ENCODE data around the gene FAAH. TPM values are rescaled to one million over a fixed set of nuclear protein-coding genes. Genes with fewer than 3 reads are reported as not detected.
"Not testable (repeated sequence)": the region's sequence is repeated elsewhere in the genome, so short reads cannot be mapped to it uniquely, and the experiment has no call there.

Gene FAAH
- polyA plus RNA-seq, 1 of the 3 experiments (the other 2 are of a cell fraction) = 1.2 TPM

- no peak for DNase-seq
- H3K9ac ChIP-seq = no peak overlapping the region
- H3K4me2 ChIP-seq = no peak overlapping the region
- no peaks in the 10 kb centered on the region for H3K27me3 ChIP-seq (ENCODE audit: insufficient read depth)
- no peak overlapping the region for H3K27ac ChIP-seq (ENCODE audit: low read depth in 2 of 2, low read length in 1 of 2)
- CTCF ChIA-PET = no interaction called here
- peaks cover 19 to 30% of the 10 kb centered on the region in 2 experiments for H3K36me3 ChIP-seq (replicated peaks in 1 of 2; ENCODE audit: control insufficient read depth in 1 of 2, insufficient read depth in 2 of 2, low read length in 1 of 2)
- no peaks in the 10 kb centered on the region for H4K20me1 ChIP-seq (ENCODE audit: insufficient read depth)
- no peak overlapping the region for H3K4me3 ChIP-seq (ENCODE audit: low read depth in 2 of 2, low read length in 1 of 2)
- H2AFZ ChIP-seq (ENCODE audit: low read depth) = no peak overlapping the region
- H3K4me1 ChIP-seq (ENCODE audit: control insufficient read depth in 1 of 2, insufficient read depth in 2 of 2, low read depth in 1 of 2, low read length in 1 of 2) = no peaks in the 10 kb centered on the region
- POLR2A ChIA-PET = no interaction called here
- H3K79me2 ChIP-seq (ENCODE audit: insufficient read depth) = no peaks in the 10 kb centered on the region
- no peak for TF ChIP-seq EZH2phosphoT487 (IDR thresholded peaks at IDR 0.05; ENCODE audit: borderline replicate concordance, low read depth)
- TF ChIP-seq YY1 (IDR thresholded peaks at IDR 0.05; ENCODE audit: low read depth) = no peak
- TF ChIP-seq, protein P1, sequence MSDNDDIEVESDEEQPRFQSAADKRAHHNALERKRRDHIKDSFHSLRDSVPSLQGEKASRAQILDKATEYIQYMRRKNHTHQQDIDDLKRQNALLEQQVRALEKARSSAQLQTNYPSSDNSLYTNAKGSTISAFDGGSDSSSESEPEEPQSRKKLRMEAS (IDR thresholded peaks at IDR 0.05; ENCODE audit: low read depth) = no peak
- TF ChIP-seq RAD21 (IDR thresholded peaks at IDR 0.05; ENCODE audit: low read length) = no peak
- peaks cover 13% of the 10 kb centered on the region for H3F3A ChIP-seq (replicated peaks; ENCODE audit: insufficient read depth)
- H3K9me3 ChIP-seq = no peaks in the 10 kb centered on the region
- 90% methylated on average over 3 of the region's 3 CpGs for WGBS (ENCODE audit: low lambda C conversion rate)
- H3K9me2 ChIP-seq = no peaks in the 10 kb centered on the region
Measured at GRCh38 chr1:46367072-46367471, 27.0 kb upstream of the FAAH start.

DNA sequence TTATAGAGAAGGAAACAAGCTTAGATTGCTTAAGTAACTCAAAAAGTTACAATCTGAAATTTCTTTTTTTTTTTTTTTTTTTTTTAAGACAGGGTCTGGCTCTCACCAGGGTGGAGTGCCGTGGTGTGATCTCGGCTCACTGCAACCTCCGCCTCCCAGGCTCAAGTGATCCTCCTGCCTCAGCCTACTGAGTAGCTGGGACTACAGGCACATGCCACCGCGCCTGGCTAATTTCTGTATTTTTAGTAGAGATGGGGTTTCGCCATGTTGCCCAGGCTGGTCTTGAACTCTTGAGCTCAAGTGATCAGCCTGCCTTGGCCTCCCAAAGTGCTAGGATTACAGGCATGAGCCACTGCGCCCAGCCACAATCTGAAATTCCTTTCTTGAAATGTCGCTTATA lies 26.4 kb upstream of the FAAH start:
- 93% methylated on average over 8 of the region's 8 CpGs for WGBS (ENCODE audit: low lambda C conversion rate)
- H3K27me3 ChIP-seq (ENCODE audit: insufficient read depth); H3K4me1 ChIP-seq (ENCODE audit: control insufficient read depth in 1 of 2, insufficient read depth in 2 of 2, low read depth in 1 of 2, low read length in 1 of 2); DNase-seq; H3K4me3 ChIP-seq (ENCODE audit: low read depth in 2 of 2, low read length in 1 of 2); H3K9me2 ChIP-seq; H3K79me2 ChIP-seq (ENCODE audit: insufficient read depth); H3K27ac ChIP-seq (ENCODE audit: low read depth in 2 of 2, low read length in 1 of 2); H3K4me2 ChIP-seq; H4K20me1 ChIP-seq (ENCODE audit: insufficient read depth); POLR2A ChIA-PET; H3K9me3 ChIP-seq; H2AFZ ChIP-seq (ENCODE audit: low read depth); H3K9ac ChIP-seq: not testable (repeated sequence)
- CTCF ChIA-PET = interaction anchor here (1.2 kb wide), 1 partner anchor 27 kb away, joined by 3 read pairs; the partner anchor contains the start of gene NSUN4
- Histone ChIP-seq H3K36me3 (replicated peaks in 1 of 2; ENCODE audit: control insufficient read depth in 1 of 2, insufficient read depth in 2 of 2, low read length in 1 of 2) (peaks cover 13 to 26% of the 10 kb centered on the region in 2 experiments), H3F3A (replicated peaks; ENCODE audit: insufficient read depth) (peaks cover 11% of the 10 kb centered on the region)

GRCh38 chr1:46368791-46369190 lies 25.3 kb upstream of the FAAH start:
- H3K4me1 ChIP-seq (ENCODE audit: control insufficient read depth in 1 of 2, insufficient read depth in 2 of 2, low read depth in 1 of 2, low read length in 1 of 2) = no peaks in the 10 kb centered on the region
- H4K20me1 ChIP-seq (ENCODE audit: insufficient read depth) = no peaks in the 10 kb centered on the region
- ChIA-PET POLR2A (no interaction called here), CTCF (interaction anchor here (1.2 kb wide), 1 partner anchor 28 kb away, joined by 3 read pairs; the partner anchor contains the start of gene NSUN4)
- no peak for TF ChIP-seq SIN3A (IDR thresholded peaks at IDR 0.05; ENCODE audit: borderline replicate concordance, low read depth, low read length)
- TF ChIP-seq REST (IDR thresholded peaks at IDR 0.05; ENCODE audit: low read depth, low read length) = no peak
- TF ChIP-seq, protein P1 (IDR thresholded peaks at IDR 0.05; ENCODE audit: low read depth) = no peak
- no peak for TF ChIP-seq EZH2phosphoT487 (IDR thresholded peaks at IDR 0.05; ENCODE audit: borderline replicate concordance, low read depth)
- no peak for TF ChIP-seq CTCF (IDR thresholded peaks at IDR 0.05)
- TF ChIP-seq YY1 (IDR thresholded peaks at IDR 0.05; ENCODE audit: low read depth) = no peak
- no peak for TF ChIP-seq NFIC (IDR thresholded peaks at IDR 0.05; ENCODE audit: borderline replicate concordance)
- no peak for TF ChIP-seq GABPA (IDR thresholded peaks at IDR 0.05; ENCODE audit: low read depth)
- TF ChIP-seq GATA2 (CRISPR knock-in tag; IDR thresholded peaks at IDR 0.05) = no peak
- no peak for TF ChIP-seq POLR2AphosphoS5 (IDR thresholded peaks at IDR 0.05; ENCODE audit: low read depth, low read length)
- no peaks in the 10 kb centered on the region for H3K9me2 ChIP-seq
- 90% methylated on average over 2 of the region's 2 CpGs for WGBS (ENCODE audit: low lambda C conversion rate)
- no peak overlapping the region for H3K27ac ChIP-seq (ENCODE audit: low read depth in 2 of 2, low read length in 1 of 2)
- H3K4me3 ChIP-seq (ENCODE audit: low read depth in 2 of 2, low read length in 1 of 2) = no peak overlapping the region
- H3F3A ChIP-seq (replicated peaks; ENCODE audit: insufficient read depth) = peaks cover 11% of the 10 kb centered on the region
- DNase-seq = no peak
- no peak overlapping the region for H3K4me2 ChIP-seq
- H3K27me3 ChIP-seq (ENCODE audit: insufficient read depth) = no peaks in the 10 kb centered on the region
- no peaks in the 10 kb centered on the region for H3K9me3 ChIP-seq
- no peak overlapping the region for H3K9ac ChIP-seq
- H3K79me2 ChIP-seq (ENCODE audit: insufficient read depth) = no peaks in the 10 kb centered on the region
- no peak overlapping the region for H2AFZ ChIP-seq (ENCODE audit: low read depth)
- H3K36me3 ChIP-seq (replicated peaks in 1 of 2; ENCODE audit: control insufficient read depth in 1 of 2, insufficient read depth in 2 of 2, low read length in 1 of 2) = peaks cover 3 to 16% of the 10 kb centered on the region in 2 experiments
